OCI-LY1 (cell line): ENCODE data around the gene CALB2.

Experiments
- H2AFZ ChIP-seq: fragments of 200-600 bp; sonication (generic), shearing (Covaris generic); 2 replicates; pipeline ENCODE4 v1.6.0; 2014; ENCODE audit warnings: antibody characterized with exemption, mild to moderate bottlenecking, low read length
- H3F3A ChIP-seq: fragments of 200-600 bp; sonication (generic), shearing (Covaris generic); 2 replicates; pipeline ENCODE4 v1.6.0; 2014; ENCODE audit warnings: mild to moderate bottlenecking, antibody characterized with exemption, low read length, moderate library complexity; ENCODE audit not compliant: insufficient read depth
- H3K27ac ChIP-seq: fragments of 200-600 bp; sonication (generic); 2 replicates; pipeline ENCODE4 v1.5.1; 2014; ENCODE audit warnings: low read length, mixed run types, mild to moderate bottlenecking, low read depth; ENCODE audit not compliant: poor library complexity, severe bottlenecking
- H3K27me3 ChIP-seq: fragments of 200-600 bp; sonication (generic); 2 replicates; pipeline ENCODE4 v1.6.0; 2014; ENCODE audit warnings: antibody characterized with exemption, mild to moderate bottlenecking, low read length, moderate library complexity; ENCODE audit not compliant: insufficient read depth
- H3K36me3 ChIP-seq: fragments of 200-600 bp; sonication (generic); 2 replicates; pipeline ENCODE4 v1.6.1; 2014; ENCODE audit warnings: mild to moderate bottlenecking, antibody characterized with exemption, low read length, moderate library complexity, mixed read lengths; ENCODE audit not compliant: insufficient read depth
- H3K4me1 ChIP-seq: fragments of 200-600 bp; sonication (generic); 2 replicates; pipeline ENCODE4 v1.5.1; 2014; ENCODE audit warnings: mild to moderate bottlenecking, low read length, moderate library complexity; ENCODE audit not compliant: insufficient read depth, severe bottlenecking
- H3K4me2 ChIP-seq: fragments of 200-600 bp; sonication (generic), shearing (Covaris generic); 2 replicates; pipeline ENCODE4 v1.6.1; 2014; ENCODE audit warnings: low read length
- H3K4me3 ChIP-seq: fragments of 200-600 bp; sonication (generic); 2 replicates; pipeline ENCODE4 v1.5.1; 2014; ENCODE audit warnings: low read length, low read depth, mild to moderate bottlenecking, mixed read lengths; ENCODE audit not compliant: poor library complexity, severe bottlenecking
- H3K79me2 ChIP-seq: fragments of 200-600 bp; shearing (Covaris generic); 2 replicates; pipeline ENCODE4 v1.6.1; 2016; ENCODE audit warnings: mixed run types, low read length, mixed read lengths; ENCODE audit not compliant: insufficient read depth
- H3K9ac ChIP-seq: fragments of 200-600 bp; sonication (generic), shearing (Covaris generic); 2 replicates; pipeline ENCODE4 v1.6.1; 2014; ENCODE audit warnings: mild to moderate bottlenecking, low read length, mixed read lengths
- H3K9me2 ChIP-seq: fragments of 200-600 bp; sonication (generic), shearing (Covaris generic); 2 replicates; pipeline ENCODE4 v1.6.1; 2014; ENCODE audit warnings: low read depth, mild to moderate bottlenecking, low read length, mixed read lengths
- H3K9me3 ChIP-seq: fragments of 200-600 bp; shearing (Covaris generic); 2 replicates; pipeline ENCODE4 v1.6.1; 2014; ENCODE audit warnings: low read length, mixed read lengths
- H4K20me1 ChIP-seq: fragments of 200-600 bp; sonication (generic), shearing (Covaris generic); 2 replicates; pipeline ENCODE4 v1.6.0; 2016; ENCODE audit warnings: mild to moderate bottlenecking, low read length; ENCODE audit not compliant: insufficient read depth
- CTCF ChIP-seq: fragments of 200-600 bp; sonication (generic), shearing (Covaris generic); IDR thresholded peaks from 2 replicates; pipeline ENCODE4 v1.5.1; 2017; ENCODE audit warnings: mild to moderate bottlenecking, antibody characterized with exemption, low read length, moderate library complexity, mixed read lengths
- EZH2 ChIP-seq: fragments of 200-600 bp; sonication (generic), shearing (Covaris generic); IDR thresholded peaks from 2 replicates; pipeline ENCODE4 v1.8.0; 2017; ENCODE audit warnings: borderline replicate concordance, mixed run types, mild to moderate bottlenecking, antibody characterized with exemption, low read length, moderate library complexity, mixed read lengths

The CALB2 gene

DNA sequence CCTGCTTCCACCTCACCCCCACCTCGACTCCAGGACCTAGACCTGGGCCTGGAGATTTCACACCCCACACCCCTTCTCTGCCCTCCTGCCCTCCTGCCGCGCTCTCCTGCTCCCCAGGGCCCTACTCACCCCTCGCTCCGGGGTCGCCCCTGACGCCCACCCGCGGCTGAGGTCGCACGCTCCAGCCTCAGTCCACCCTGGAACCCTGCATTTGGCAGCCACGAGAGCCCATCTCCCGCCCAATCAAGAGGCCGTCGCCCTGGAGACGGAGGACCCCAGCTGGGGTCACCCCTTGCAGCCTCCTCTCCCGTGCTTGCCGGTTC lies 67.2 kb downstream of the CALB2 start:
- H3F3A ChIP-seq, result no peaks in the 10 kb centered on the region
- H3K9ac ChIP-seq, result no peak overlapping the region
- no peak for TF ChIP-seq EZH2
- TF ChIP-seq CTCF, result no peak
- H3K27me3 ChIP-seq, result peaks cover 8% of the 10 kb centered on the region
- no peaks in the 10 kb centered on the region for H3K9me3 ChIP-seq
- no peaks in the 10 kb centered on the region for H4K20me1 ChIP-seq
- H3K4me3 ChIP-seq, result peak overlapping the region; percentile 47
- H3K4me1 ChIP-seq, result no peaks in the 10 kb centered on the region
- no peaks in the 10 kb centered on the region for H3K9me2 ChIP-seq
- peak overlapping the region; percentile 45; the same call in 1 of the 2 replicates for H3K4me2 ChIP-seq
- no peaks in the 10 kb centered on the region for H3K36me3 ChIP-seq
- no peaks in the 10 kb centered on the region for H3K79me2 ChIP-seq
- H3K27ac ChIP-seq, result no peak overlapping the region
- no peak overlapping the region for H2AFZ ChIP-seq

GRCh38 chr16:71426069-71426879 lies 67.8 kb downstream of the CALB2 start:
- H3K4me1 ChIP-seq, result no peaks in the 10 kb centered on the region
- H3F3A ChIP-seq, result no peaks in the 10 kb centered on the region
- H3K79me2 ChIP-seq, result no peaks in the 10 kb centered on the region
- no peak overlapping the region for H2AFZ ChIP-seq
- no peaks in the 10 kb centered on the region for H3K9me3 ChIP-seq
- peak overlapping the region; percentile 47 for H3K4me3 ChIP-seq
- no peaks in the 10 kb centered on the region for H4K20me1 ChIP-seq
- H3K4me2 ChIP-seq, result peak overlapping the region; percentile 45; the same call in 1 of the 2 replicates
- H3K36me3 ChIP-seq, result no peaks in the 10 kb centered on the region
- H3K9ac ChIP-seq, result no peak overlapping the region
- peaks cover 8% of the 10 kb centered on the region for H3K27me3 ChIP-seq
- H3K9me2 ChIP-seq, result no peaks in the 10 kb centered on the region
- H3K27ac ChIP-seq, result no peak overlapping the region
- TF ChIP-seq EZH2 (no peak), CTCF (no peak)

DNA sequence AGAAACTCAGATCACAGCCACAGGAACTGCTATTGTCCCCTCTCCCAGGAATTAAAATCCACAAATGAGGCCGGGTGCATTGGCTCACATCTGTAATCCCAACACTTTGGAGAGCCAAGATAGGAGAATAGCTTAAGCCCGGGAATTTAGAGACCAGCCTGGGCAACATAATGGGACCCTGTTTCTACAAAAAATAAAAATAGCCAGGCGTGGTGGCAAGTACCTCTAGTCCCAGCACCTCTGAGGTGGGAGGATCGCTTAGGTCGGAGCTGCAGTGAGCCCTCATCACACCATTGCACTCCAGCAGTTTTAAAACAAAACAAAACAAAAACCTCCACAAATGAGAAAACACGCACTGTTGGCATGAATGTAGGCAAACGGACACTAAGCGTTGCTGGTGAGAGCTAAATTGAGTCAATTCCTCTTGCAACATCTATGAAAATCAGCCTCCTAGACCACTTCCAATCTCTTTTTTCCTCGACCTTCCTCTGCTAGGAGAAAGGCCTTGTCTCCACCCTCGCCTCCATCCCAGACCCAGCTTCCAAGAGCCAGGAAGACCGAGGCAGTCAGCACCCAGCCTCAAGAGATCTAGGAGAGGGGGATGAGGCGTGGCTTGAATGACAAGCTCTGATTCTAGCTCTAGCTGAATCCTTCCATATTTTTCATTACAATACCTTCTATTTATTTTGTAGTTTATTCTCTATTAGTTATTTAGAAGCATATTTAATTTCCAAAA lies 68.5 kb downstream of the CALB2 start:
- Histone ChIP-seq H3K9me3 (no peaks in the 10 kb centered on the region), H3K4me1 (no peaks in the 10 kb centered on the region), H3K27me3 (peaks cover 8% of the 10 kb centered on the region), H3K9ac (no peak overlapping the region), H3K4me2 (no peak overlapping the region), H2AFZ (no peak overlapping the region), H3K9me2 (no peaks in the 10 kb centered on the region), H3K4me3 (no peak overlapping the region), H3K79me2 (no peaks in the 10 kb centered on the region), H3K36me3 (no peaks in the 10 kb centered on the region), H4K20me1 (no peaks in the 10 kb centered on the region), H3K27ac (no peak overlapping the region), H3F3A (no peaks in the 10 kb centered on the region)
- no peak for TF ChIP-seq CTCF
- no peak for TF ChIP-seq EZH2
